Erythroblast (primary cell): Measurements from ENCODE around the gene SVBP.

Source experiments
- GATA1 ChIP-seq: IDR thresholded peaks from 2 replicates; pipeline ENCODE4 v1.6.1; 2011; ENCODE audit warnings: low read depth, mild to moderate bottlenecking, control low read depth, low read length, moderate library complexity
- POLR2A ChIP-seq: IDR thresholded peaks from 2 replicates; pipeline ENCODE4 v1.6.1; 2011; ENCODE audit warnings: mild to moderate bottlenecking, low read length

DNA sequence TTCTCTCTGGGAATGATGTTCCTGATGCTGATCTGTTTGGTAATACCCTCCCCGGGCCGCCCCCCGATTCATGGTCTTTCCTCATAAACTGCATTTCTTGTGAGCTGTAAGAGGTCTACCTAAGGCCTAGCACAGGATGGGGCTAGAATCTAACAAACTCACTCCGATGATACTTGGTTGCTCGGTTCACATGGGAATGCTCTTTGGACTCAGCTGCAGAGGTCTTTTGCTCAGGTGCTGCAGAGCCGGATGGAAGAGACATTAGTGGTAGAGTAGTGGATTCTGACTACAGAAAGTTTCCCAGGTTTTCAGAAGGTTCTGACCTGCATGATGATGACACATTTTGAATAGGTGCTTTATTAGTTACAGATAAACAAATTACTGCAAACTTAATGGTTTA lies 40.7 kb downstream of the SVBP start:
- no peak for TF ChIP-seq POLR2A
- no peak for TF ChIP-seq GATA1
